ENCODE results near the gene GSG1L. TPM values are rescaled to one million over a fixed set of nuclear protein-coding genes. Genes with fewer than 3 reads are reported as not detected.

GSG1L gene
- total RNA-seq, 2 donors from 2014 or later = 0.52 TPM; not detected in 1

DNA sequence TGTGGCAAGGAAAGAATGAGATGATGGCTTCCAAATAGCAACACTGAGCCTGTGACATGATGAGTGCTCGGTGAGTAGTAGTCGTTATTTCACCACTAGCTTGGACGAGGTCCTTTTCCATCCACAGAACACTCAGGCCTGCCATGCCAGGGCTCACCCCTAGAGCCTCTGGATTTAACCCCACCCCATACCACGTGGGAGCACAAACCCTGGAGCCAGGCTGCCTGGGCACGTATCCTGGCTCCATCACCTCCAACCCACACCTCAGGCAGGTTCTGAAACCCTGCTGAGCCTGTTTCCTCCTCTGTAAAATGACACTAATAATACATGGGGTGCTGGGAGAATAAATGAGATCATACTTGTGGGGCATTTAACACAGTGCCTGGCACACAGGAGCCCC, 321.2 kb downstream of the GSG1L start:
- Mint-ChIP-seq H3K36me3 (peaks cover 0 to 12% of the 10 kb centered on the region in 2 donors), H3K27ac (no peak overlapping the region), H3K9me3 (no peaks in the 10 kb centered on the region)
- ATAC-seq (no peak), DNase-seq (ENCODE audit: low spot score in 2 of 2) (no peak)

DNA sequence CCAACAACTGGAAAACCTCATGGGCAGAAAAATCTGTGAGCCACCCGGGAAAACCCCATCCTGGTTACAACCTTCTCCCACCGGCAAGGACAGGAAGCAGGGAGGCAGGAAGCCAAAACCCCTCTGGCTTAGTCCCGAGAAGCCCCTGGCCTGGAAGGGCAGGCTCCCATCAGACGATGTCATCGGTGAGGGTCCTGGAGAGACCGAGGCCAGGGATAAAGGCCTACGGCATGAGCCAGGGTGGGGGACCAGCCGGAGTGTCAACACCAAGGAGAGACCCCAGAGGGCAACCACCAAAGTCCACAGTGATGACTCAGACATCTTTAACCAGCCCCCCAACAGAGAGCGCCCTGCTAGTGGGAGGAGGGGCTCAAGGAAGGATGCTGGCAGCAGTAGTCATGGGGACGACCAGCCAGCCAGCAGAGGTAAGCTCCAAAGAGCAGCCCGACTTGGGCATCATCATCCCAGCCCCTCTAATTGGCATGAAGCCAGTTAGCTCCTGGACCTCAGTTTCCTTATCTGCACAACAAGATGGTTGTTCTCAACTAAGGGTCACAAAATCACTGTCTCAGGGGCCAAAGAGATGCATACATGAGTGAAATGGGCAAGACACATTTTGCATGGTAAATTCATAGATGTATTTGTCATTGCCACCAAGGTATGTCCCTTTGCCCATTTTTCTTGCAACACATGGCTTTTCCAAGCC, 322.9 kb downstream of the GSG1L start:
- peaks cover 0 to 12% of the 10 kb centered on the region in 2 donors for H3K36me3 Mint-ChIP-seq
- no peak overlapping the region for H3K27ac Mint-ChIP-seq
- ATAC-seq = no peak
- H3K9me3 Mint-ChIP-seq = no peaks in the 10 kb centered on the region
- no peak for DNase-seq (ENCODE audit: low spot score in 2 of 2)

DNA sequence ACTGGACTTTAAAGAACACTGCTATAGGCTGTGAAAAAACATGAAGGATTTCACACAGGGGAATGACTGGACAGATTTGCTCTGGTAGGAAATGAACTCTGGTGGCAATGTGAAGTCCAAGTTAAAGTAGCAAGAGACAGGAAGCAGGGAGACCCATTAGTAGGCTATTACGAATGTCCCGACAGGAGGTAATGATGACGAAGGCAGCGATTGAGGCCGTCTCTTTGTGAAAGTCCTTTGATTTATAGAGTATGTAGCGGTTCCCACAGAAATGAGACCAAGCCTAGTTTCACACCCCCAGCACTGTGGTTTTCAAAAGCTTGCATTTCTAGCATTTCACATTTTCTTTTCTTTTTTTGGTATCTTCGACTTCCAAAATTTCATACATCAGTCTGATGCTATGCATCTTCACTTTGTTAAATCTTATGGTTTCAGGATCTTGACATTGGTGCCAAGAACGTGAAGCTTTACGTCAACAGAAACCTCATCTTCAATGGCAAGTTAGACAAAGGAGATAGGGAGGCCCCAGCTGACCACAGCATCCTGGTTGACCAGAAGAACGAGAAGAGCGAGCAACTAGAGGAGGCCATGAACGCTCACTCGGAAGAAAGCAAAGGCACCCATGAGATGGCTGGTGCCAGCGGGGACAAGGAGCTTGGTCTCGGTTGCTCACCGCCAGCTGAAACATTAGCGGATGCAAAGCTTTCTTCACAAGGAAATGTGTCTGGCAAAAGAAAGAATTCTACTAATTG, 323.7 kb downstream of the GSG1L start:
- Mint-ChIP-seq H3K36me3 (peaks cover 0 to 12% of the 10 kb centered on the region in 2 donors), H3K9me3 (no peaks in the 10 kb centered on the region), H3K27ac (peak overlapping the region in 1 of 2 donors; percentile 29)
- DNase-seq (ENCODE audit: low spot score in 2 of 2) (no peak), ATAC-seq (no peak)

DNA sequence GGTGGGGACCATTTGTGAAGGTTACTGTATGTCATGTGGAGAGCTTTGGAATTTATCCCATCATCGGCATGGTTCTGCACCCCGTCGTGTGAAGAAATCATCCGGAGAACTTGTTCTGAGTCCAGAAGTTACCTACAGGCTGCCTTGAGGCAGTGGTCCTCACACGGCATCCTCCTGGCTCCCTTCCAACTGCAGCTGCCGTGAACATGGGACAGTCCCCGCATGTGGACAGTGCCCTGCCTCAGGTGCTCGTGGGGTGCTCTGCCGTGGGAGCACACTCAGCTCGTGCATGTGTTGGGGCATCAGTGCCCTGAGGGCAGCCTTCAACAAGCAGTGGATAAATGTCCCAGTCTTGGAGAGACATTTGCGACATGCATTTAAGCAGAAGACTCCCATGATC, 324.9 kb downstream of the GSG1L start:
- no peak for ATAC-seq
- H3K27ac Mint-ChIP-seq = peak overlapping the region in 1 of 2 donors; percentile 48

More for the DNA sequence above, 324.9 kb downstream of the GSG1L start:
- Mint-ChIP-seq H3K36me3 (peaks cover 0 to 12% of the 10 kb centered on the region in 2 donors), H3K9me3 (no peaks in the 10 kb centered on the region)
- DNase-seq (ENCODE audit: low spot score in 2 of 2) = no peak

Other genes starting within 250 kb of the GSG1L start
- gene XPO6, start 148.3 kb upstream of the GSG1L start, total RNA-seq = 100 to 1,000 TPM; 204 to 278 TPM
- gene SBK1, start 228.8 kb upstream of the GSG1L start, total RNA-seq = 1 to 10 TPM; 2.0 to 4.2 TPM